Chondrocyte (in vitro differentiated cells): Measurements from ENCODE around the gene TMEM151A. TPM values are rescaled to one million over a fixed set of nuclear protein-coding genes. Genes with fewer than 3 reads are reported as not detected.

ENCODE experiments used
- DNase-seq: peaks from one replicate; pipeline ENCODE4 v3.0.0; 2021; ENCODE audit warnings: mixed read lengths, low spot score
- H3K27ac Mint-ChIP-seq: one replicate; pipeline ENCODE4 v1.8.0; 2021; ENCODE audit warnings: mild to moderate bottlenecking, moderate library complexity, mixed read lengths; ENCODE audit not compliant: unreplicated experiment
- H3K27me3 Mint-ChIP-seq: 2 replicates; pipeline ENCODE4 v1.8.0; 2021; ENCODE audit warnings: low read depth, mixed read lengths
- H3K36me3 Mint-ChIP-seq: 2 replicates; pipeline ENCODE4 v1.8.0; 2021; ENCODE audit warnings: low read depth, mixed read lengths
- H3K4me1 Mint-ChIP-seq: 2 replicates; pipeline ENCODE4 v1.8.0; 2021; ENCODE audit warnings: low read depth, mild to moderate bottlenecking, mixed read lengths
- H3K4me3 Mint-ChIP-seq: one replicate; pipeline ENCODE4 v1.8.0; 2021; ENCODE audit warnings: mild to moderate bottlenecking, moderate library complexity, mixed read lengths; ENCODE audit not compliant: unreplicated experiment
- H3K9me3 Mint-ChIP-seq: 2 replicates; pipeline ENCODE4 v1.8.0; 2021; ENCODE audit warnings: low read depth, mixed read lengths
- CTCF ChIP-seq: fragments of 200-600 bp; sonication (generic); IDR thresholded peaks from 2 replicates; pipeline ENCODE4 v1.5.0; 2021; ENCODE audit warnings: antibody characterized with exemption, mild to moderate bottlenecking, moderate library complexity
- total RNA-seq: library from RNA; stranded (reverse); gene quantifications from 3 replicates; pipeline ENCODE4 v1.2.1, GENCODE V29; 2021

TMEM151A gene
- total RNA-seq, 1 donor from 2014 or later = 4.7 TPM

GRCh38 chr11:66339162-66339675, 47.5 kb downstream of the TMEM151A start:
- Mint-ChIP-seq H3K27ac (no peak overlapping the region), H3K27me3 (no peaks in the 10 kb centered on the region), H3K4me3 (no peak overlapping the region), H3K9me3 (no peaks in the 10 kb centered on the region), H3K4me1 (peaks cover 44% of the 10 kb centered on the region), H3K36me3 (peaks cover 16% of the 10 kb centered on the region)
- TF ChIP-seq CTCF = no peak
- peak; percentile 59 for DNase-seq

GRCh38 chr11:66339686-66340483, 48.2 kb downstream of the TMEM151A start:
- Mint-ChIP-seq H3K27ac (no peak overlapping the region), H3K36me3 (peaks cover 16% of the 10 kb centered on the region), H3K4me3 (no peak overlapping the region), H3K4me1 (peaks cover 50% of the 10 kb centered on the region), H3K27me3 (no peaks in the 10 kb centered on the region), H3K9me3 (no peaks in the 10 kb centered on the region)
- DNase-seq = peak; percentile 81
- no peak for TF ChIP-seq CTCF

GRCh38 chr11:66340596-66341501, 49.2 kb downstream of the TMEM151A start:
- Mint-ChIP-seq H3K27me3 (no peaks in the 10 kb centered on the region), H3K4me1 (peaks cover 52% of the 10 kb centered on the region), H3K36me3 (peaks cover 16% of the 10 kb centered on the region), H3K27ac (no peak overlapping the region), H3K4me3 (no peak overlapping the region), H3K9me3 (no peaks in the 10 kb centered on the region)
- peak; percentile 82 for DNase-seq
- TF ChIP-seq CTCF = no peak

DNA sequence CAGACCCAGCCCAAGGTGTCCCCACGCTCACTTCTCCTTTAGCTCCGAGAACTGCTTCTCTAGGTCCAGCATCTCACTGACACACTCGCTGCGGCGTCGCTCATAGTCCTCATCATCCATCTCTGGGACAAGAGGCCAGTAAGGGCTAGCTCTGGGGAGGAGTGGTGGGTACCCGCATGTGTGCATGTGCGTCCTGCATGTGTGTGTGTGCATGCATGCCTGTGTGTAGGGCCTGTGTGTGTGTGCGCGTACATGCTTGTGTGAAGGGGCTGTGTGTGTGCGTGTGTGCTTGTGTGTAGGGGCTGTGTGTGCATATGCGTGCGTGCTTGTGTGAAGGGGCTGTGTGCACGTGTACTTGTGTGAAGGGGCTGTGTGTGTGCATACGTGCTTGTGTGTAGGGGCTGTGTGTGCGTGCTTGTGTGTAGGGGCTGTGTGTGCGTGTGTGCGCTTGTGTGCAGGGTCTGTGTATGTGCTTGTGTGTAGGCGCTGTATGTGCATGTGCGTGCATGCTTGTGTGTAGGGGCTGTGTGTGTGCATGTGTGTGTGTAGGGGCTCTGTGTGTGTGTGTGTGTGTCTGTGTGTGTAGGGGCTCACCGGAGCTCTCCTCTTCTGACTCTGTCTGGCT, 49.9 kb downstream of the TMEM151A start:
- H3K4me3 Mint-ChIP-seq = no peak overlapping the region
- H3K27ac Mint-ChIP-seq = no peak overlapping the region
- H3K4me1 Mint-ChIP-seq = peaks cover 53% of the 10 kb centered on the region
- peaks cover 16% of the 10 kb centered on the region for H3K36me3 Mint-ChIP-seq
- DNase-seq = peak; percentile 61
- H3K9me3 Mint-ChIP-seq = no peaks in the 10 kb centered on the region
- no peaks in the 10 kb centered on the region for H3K27me3 Mint-ChIP-seq
- no peak for TF ChIP-seq CTCF

- peak; percentile 11 for DNase-seq
- H3K4me1 Mint-ChIP-seq = peaks cover 48% of the 10 kb centered on the region
- H3K36me3 Mint-ChIP-seq = peaks cover 14% of the 10 kb centered on the region
- no peak for TF ChIP-seq CTCF
- no peaks in the 10 kb centered on the region for H3K9me3 Mint-ChIP-seq
- H3K27ac Mint-ChIP-seq = no peak overlapping the region
- no peaks in the 10 kb centered on the region for H3K27me3 Mint-ChIP-seq
- H3K4me3 Mint-ChIP-seq = peak overlapping the region; percentile 4
Measured at GRCh38 chr11:66343176-66343575, 51.5 kb downstream of the TMEM151A start.
